HFFc6 (cell line): ENCODE results near the gene B3GALT2. TPM values are rescaled to one million over a fixed set of nuclear protein-coding genes. Genes with fewer than 3 reads are reported as not detected.

Experiments used
- DNase-seq: peaks from one replicate; pipeline ENCODE4 v3.0.0-alpha.2; 2018
- H3K27ac Mint-ChIP-seq: 2 replicates; pipeline ENCODE4 v1.8.0; 2020; ENCODE audit warnings: mild to moderate bottlenecking, mixed read lengths
- H3K27me3 Mint-ChIP-seq: 2 replicates; pipeline ENCODE4 v1.8.0; 2021; ENCODE audit warnings: mild to moderate bottlenecking, moderate library complexity, mixed read lengths; ENCODE audit not compliant: insufficient read depth
- H3K36me3 Mint-ChIP-seq: 2 replicates; pipeline ENCODE4 v1.8.0; 2021; ENCODE audit warnings: low read depth, mixed read lengths
- H3K4me1 Mint-ChIP-seq: 2 replicates; pipeline ENCODE4 v1.8.0; 2020; ENCODE audit warnings: low read depth, mixed read lengths
- H3K4me3 Mint-ChIP-seq: 2 replicates; pipeline ENCODE4 v1.8.0; 2020; ENCODE audit warnings: mild to moderate bottlenecking, moderate library complexity, mixed read lengths
- H3K9me3 Mint-ChIP-seq: 2 replicates; pipeline ENCODE4 v1.8.0; 2020; ENCODE audit warnings: mild to moderate bottlenecking, mixed read lengths
- CTCF ChIP-seq: fragments of 200-600 bp; sonication (generic); IDR thresholded peaks from 2 replicates; pipeline ENCODE4 v1.5.0; 2021; ENCODE audit warnings: antibody characterized with exemption, mild to moderate bottlenecking
- total RNA-seq, 6 experiments: library from RNA; stranded (reverse); fragmentation: NEBNext Ultra II Directional; extraction: Animal tissue kit (Norgen Biotek cat#: 25700); gene quantifications; 2 replicates in 1 of 6; 3 replicates in 5 of 6; pipeline ENCODE4 v1.2.3, GENCODE V29; 2021

Gene B3GALT2
- total RNA-seq, 6 experiments from 2014 or later, result 0.37 to 0.95 (median 0.62) TPM

DNA sequence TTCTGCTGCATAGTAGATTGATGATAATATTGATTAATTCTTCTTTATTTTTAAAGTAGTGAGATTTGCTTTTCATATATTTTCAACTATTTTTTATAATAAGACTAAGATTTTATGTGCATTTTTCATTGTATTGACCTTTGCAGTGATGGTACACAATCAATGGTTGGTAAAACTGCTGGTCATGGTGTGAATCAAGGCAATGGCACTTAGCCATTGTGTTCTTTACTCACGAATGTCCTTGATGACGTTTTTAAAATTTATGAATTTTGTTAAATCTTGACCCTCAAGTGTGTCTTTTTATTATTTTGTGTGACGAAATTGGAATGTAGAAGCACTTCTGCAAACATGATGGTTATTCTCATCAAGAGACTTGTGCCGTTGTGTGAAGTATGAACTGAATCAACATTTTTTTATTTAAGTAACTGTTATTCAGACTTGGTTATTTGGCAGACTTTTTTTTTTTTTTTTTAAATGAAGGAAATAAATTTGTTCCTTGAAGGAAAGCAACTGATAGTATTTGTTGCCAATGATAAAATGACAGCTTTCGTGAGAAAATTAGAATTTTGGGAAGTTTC lies 42.0 kb downstream of the B3GALT2 start:
- Mint-ChIP-seq H3K9me3 (no peaks in the 10 kb centered on the region), H3K27me3 (no peaks in the 10 kb centered on the region; the same call in 1 of the 2 replicates), H3K27ac (no peak overlapping the region), H3K4me3 (no peak overlapping the region), H3K4me1 (peaks cover 11% of the 10 kb centered on the region), H3K36me3 (peaks cover 15% of the 10 kb centered on the region)
- DNase-seq, result no peak
- no peak for TF ChIP-seq CTCF

DNA sequence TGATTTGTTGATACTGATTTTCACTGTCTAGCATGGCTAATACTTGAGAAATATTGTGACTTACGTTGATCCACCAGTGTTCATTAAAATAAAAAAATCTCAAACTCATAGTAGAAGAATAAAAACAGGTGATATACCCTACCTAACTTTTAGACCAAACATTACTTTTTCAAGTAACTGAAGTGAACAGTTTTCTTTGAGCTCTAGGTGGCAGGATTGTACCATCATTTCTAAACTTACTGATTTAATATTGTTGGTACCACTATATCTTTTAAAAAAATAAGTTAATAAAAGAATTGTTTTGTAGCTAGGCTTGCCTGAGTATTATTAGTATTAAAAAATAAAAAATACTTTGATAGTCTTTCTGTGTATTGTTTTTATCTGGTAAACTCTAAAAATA lies 43.1 kb downstream of the B3GALT2 start:
- peak; percentile 70 for TF ChIP-seq CTCF
- no peak for DNase-seq
- Mint-ChIP-seq H3K27me3 (no peaks in the 10 kb centered on the region; the same call in 1 of the 2 replicates), H3K9me3 (no peaks in the 10 kb centered on the region), H3K4me3 (no peak overlapping the region), H3K27ac (no peak overlapping the region), H3K4me1 (peaks cover 11% of the 10 kb centered on the region), H3K36me3 (peaks cover 19% of the 10 kb centered on the region)

GRCh38 chr1:193142409-193142808 lies 44.0 kb downstream of the B3GALT2 start:
- no peaks in the 10 kb centered on the region for H3K9me3 Mint-ChIP-seq
- no peaks in the 10 kb centered on the region; the same call in 1 of the 2 replicates for H3K27me3 Mint-ChIP-seq

GRCh38 chr1:193141804-193142203 lies 44.6 kb downstream of the B3GALT2 start:
- H3K36me3 Mint-ChIP-seq, result peaks cover 28% of the 10 kb centered on the region
- DNase-seq, result no peak
- H3K27me3 Mint-ChIP-seq, result no peaks in the 10 kb centered on the region
- no peak for TF ChIP-seq CTCF
- H3K4me3 Mint-ChIP-seq, result no peak overlapping the region
- peak overlapping the region; percentile 6; the same call in 1 of the 2 replicates for H3K27ac Mint-ChIP-seq
- peaks cover 16% of the 10 kb centered on the region for H3K4me1 Mint-ChIP-seq
- no peaks in the 10 kb centered on the region for H3K9me3 Mint-ChIP-seq

More at GRCh38 chr1:193142409-193142808, 44.0 kb downstream of the B3GALT2 start:
- DNase-seq, result no peak
- H3K4me3 Mint-ChIP-seq, result no peak overlapping the region
- H3K4me1 Mint-ChIP-seq, result peaks cover 11% of the 10 kb centered on the region
- peaks cover 24% of the 10 kb centered on the region for H3K36me3 Mint-ChIP-seq
- peak overlapping the region; percentile 10; the same call in 1 of the 2 replicates for H3K27ac Mint-ChIP-seq
- no peak for TF ChIP-seq CTCF

- peaks cover 20% of the 10 kb centered on the region for H3K4me1 Mint-ChIP-seq
- DNase-seq, result no peak
- TF ChIP-seq CTCF, result no peak
- H3K27ac Mint-ChIP-seq, result no peak overlapping the region
- no peaks in the 10 kb centered on the region for H3K9me3 Mint-ChIP-seq
- peaks cover 40% of the 10 kb centered on the region for H3K36me3 Mint-ChIP-seq
- H3K27me3 Mint-ChIP-seq, result no peaks in the 10 kb centered on the region
- no peak overlapping the region for H3K4me3 Mint-ChIP-seq
Observed at GRCh38 chr1:193140254-193140653, 46.2 kb downstream of the B3GALT2 start.
